HG03521 (cell line): ENCODE measurements around the gene NKX3-2.
"Not testable (repeated sequence)": the region's sequence is repeated elsewhere in the genome, so short reads cannot be mapped to it uniquely, and the experiment has no call there.

Experiments
- ATAC-seq: cut with Tn5 transposase; IDR thresholded peaks from one replicate; pipeline ENCODE4 v1.9.1; 2021; ENCODE audit warnings: mild to moderate bottlenecking, moderate library complexity; ENCODE audit not compliant: unreplicated experiment

Gene NKX3-2

DNA sequence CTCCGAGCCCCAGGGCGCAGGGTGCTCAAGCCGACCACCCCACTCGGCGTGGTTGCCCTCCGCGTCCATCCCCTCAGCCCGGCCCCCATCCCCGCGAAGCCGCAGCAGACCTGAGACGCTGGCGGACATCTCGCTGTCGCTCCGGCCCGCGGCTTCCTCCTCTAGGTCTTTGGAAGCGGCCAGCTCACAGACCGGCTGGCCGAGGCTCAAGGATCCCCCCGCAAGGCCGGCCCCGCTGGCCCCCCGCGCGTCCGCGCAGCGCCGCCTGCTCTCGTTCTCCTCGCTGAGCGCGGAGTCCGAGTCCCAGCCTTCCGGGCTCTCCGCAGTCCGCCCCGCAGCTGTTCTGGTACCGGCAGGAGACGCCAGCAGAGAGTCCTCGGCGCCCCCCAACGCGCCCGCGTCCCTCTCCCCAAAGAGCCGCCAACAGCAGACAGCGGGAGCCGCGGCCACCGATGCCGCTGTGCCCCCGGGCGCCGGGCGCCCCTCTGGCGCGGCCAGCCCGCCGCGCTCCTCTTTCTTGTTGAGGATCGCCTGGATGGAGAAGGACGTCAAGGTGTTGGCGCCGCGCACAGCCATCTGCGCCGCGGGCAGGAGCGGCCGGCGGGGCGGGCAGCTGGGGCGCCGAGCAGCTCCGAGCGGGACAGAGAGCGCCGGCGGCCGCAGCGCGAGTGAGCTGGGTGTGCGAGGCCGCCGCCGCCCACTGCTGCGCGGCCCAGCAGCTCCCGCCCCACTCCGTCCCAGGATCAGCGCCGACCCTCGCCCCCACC is at the start of gene NKX3-2:
Gene NKX3-2 (minus strand): TSS at position 670 of the 767 bp plus-strand sequence. CDS start 94 bp downstream, at position 576.
- no peak for ATAC-seq

DNA sequence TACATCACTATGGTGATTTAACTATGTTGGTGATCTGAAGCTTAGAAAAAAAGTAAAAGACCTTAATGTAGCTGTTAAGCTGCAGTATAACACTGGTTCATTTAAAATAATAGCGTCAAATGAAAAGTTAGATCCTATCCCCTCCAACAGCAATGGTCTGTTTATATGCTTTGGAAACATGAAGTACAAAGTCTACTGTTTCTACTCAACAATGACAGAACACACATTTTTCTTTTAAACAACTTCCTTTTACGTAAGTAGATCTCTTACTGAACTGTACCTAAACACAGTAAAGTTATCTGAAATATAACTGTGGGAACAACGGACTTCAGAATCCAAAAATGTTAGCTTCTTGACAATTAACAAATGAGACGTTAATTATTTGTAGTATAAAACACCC is 47.9 kb upstream of the NKX3-2 start:
- no peak for ATAC-seq

DNA sequence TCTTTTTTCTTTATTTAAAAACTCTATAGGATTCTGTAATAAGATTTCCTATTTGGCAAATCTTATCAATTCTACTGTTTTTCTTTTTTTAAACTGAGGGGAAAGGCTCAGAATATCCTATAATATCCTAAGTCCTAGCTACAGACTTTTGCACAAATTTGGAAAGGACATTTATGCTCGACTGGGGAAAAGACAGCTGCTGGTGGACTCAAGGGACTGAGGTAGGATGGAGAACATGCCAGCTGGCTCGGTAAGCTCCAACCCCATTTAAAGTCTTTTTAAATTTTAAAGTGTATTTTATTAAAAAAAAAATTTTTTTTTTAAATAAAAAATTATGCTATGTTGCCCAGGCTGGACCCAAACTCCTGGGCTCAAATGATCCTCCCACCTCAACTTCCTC is 46.5 kb upstream of the NKX3-2 start:
- ATAC-seq, result no peak

DNA sequence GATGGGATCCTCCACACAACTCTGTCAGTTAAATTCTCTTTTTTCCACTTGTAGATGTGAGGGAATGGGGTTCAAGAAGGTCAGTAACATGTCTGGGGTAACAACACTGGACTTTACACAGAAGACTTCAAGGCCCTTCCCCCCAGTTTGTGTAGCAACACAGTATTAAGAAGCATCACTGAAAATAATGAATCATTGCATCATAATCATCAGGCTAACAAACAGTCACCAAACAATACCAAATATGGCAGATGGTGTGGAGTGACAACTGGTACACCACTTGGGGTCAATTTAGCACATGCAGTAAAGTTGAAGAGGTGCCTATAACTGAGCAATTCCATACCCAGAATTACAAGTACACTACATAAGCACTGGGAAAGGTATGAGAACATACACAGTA is 44.6 kb upstream of the NKX3-2 start:
- no peak for ATAC-seq

DNA sequence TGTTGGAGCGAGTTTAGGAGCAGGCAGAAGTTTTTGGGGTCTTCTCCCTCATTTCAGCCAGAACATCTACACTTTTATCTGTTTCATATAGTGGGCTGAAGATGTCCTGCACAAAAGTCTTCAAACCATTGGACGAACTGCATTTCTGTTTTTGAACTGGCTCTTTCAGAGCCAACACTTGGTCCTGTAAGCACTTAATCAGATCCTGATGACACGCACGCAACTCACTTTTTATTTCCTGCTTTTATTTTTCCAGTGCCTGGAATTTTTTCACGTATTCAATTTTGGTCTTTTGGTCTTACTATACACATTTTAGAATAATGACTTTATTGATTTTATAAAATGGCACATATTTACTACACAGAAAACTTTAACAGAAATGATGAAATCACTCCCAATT is 40.2 kb upstream of the NKX3-2 start:
- no peak for ATAC-seq

DNA sequence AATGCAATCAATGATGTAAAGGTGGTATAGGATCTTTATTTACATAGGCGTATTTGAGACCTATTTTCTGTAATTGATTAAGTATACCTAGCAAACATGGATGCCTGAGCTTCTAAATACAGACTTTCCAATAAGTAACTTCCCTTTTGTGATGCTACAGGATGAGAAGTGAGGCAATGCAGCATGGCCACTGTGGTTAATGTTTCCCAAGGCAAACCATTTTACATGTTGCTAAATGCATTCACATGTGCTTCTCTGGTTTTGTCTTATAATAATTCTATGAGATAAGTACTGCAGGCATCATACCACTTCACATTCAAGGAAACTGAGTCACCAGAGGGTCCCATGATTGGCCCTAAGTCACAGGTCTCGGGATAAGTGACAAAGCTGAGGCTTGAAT is 35.7 kb upstream of the NKX3-2 start:
- no peak for ATAC-seq

DNA sequence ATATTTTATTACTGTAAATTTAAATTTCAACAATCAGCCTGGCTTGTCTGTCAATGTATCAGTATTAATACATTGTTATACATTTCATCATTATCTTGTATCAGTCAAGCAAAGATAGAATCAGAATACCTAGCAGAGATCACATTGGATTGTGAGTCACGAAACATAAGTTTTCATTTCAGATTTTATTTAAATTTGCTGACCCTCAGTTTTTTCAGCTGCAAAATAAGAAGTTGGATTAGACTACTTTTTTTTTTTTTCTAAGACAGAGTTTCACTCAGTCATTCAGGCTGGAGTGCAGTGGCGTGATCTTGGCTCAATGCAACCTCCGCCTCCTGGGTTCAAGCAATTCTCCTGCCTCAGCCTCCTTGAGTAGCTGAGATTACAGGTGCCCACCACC is 33.4 kb upstream of the NKX3-2 start:
- ATAC-seq, result no peak

DNA sequence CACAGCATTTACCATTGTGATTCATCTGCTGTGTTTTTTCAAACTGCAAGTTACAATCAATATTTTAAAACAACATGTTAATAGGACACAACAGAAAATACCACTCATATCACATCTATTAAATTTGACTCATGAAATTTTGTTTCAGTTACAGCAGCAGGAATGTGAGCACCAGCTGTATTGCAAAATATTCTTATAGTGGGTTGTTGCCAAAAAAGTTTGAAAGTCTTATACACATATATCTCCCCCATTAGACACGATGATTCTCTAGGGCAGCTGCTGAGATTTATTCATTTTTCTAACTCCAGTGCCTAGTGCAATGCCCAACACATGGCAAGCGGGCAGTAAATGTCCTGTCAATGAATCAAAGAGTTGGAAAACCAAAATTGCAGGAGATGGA is 26.6 kb upstream of the NKX3-2 start:
- no peak for ATAC-seq

DNA sequence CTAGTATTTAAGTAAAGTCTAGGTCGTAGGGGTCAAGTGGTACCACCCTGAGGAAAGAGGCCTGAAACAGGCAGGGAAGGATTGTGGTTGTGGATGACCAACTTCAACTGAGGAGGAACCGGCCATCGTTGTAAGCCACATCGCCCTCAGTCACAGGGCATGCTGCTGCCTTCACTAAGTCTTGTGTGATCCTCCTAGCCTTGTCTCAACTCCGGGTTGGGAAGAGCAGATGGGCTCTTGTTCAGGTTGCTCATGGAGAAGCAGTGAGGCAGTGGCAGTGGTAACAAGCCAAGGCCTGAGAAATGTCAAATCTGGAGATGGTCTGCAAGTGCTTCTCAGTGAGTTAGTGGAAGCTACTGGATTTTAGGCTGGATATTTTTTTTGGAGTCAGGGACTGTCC is 22.8 kb upstream of the NKX3-2 start:
- no peak for ATAC-seq

DNA sequence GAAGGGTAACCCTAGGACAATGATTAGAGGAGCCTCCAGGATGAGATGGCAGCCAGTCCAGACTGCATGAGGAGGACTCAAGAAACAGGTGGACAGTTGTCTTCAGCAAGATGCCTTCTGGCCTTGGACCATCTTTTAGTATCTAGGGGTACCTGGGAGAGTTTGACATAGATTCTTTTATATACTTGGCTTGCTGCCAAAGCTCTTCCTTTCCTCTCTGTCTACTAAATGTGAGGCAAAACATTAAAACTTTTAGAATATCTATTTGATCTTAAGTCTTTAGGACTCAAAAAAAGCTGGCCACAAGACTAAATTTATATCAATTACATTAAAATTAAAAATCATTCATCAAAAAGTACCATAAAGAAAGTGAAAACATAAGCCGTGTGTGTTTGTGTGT is 18.6 kb upstream of the NKX3-2 start:
- no peak for ATAC-seq

DNA sequence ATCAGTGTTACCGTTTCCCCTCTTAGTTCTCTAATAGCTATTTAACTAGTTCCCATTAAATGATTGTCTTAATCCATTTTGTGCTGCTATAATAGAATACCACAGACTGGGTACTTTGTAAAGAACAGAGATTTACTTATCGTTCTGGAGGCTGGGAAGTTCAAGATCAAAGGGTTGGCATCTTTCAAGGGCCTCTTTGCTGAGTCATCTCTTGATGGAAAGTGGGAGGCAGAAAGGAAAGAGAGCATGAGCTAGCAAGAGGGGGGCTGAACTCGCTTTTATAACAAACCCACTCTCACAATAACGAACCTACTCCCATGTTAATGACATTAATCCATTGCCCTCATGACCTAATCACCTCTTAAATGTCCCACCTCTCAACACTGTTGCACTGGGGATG is 17.4 kb upstream of the NKX3-2 start:
- ATAC-seq, result no peak

DNA sequence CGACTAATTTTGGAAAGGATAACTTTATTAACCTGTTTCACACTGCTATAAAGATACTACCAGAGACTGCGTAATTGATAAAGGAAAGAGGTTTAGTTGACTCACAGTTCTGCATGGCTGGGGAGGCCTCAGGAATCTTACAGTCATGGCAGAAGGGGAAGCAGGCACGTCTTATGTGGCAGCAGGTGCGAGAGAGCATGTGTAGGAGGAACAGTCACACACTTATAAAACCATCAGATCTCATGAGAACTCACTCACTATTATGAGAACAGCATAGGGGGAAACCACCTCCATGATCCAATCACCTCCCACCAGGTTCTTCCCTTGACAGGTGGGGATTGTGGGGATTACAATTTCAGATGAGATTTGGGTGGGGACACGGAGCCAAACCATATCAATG is 15.8 kb upstream of the NKX3-2 start:
- ATAC-seq, result not testable (repeated sequence)

DNA sequence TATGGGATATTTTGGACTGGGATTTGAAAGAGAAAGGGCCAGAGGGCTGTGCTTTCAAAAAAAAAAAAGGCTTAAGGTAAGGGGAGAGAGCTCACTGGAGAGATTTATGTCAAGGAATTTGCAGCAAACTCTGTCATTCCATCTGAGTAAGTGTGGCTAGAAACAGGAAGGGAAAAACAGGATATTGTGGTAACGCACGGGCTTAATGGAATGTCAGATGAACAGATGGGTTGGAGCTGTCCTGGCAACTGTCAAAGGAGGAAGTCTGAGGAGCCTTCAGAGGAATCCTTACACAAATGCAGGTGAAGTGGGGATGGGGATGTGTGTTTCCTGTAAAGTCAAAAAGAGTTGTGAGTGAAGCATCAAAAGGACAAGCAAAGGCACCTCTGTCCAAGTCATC is 15.1 kb upstream of the NKX3-2 start:
- no peak for ATAC-seq

DNA sequence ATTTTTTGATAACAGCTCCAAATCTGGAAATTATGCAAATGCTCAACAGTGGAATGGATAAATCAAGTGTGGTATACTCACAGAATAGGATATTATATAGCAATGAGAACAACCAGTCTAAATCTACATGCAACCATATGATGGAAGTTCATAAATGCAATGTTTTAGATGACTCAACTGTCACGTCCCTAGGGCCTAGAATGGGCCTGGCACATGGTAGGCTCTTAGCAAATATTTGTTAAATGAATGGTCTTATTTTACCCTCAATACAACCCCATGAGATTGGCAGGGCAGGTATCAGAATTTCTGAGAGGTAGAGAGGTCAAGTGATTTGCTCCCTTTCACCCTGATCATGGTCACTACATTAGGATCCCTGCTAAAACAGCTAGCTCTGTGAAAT is 14.6 kb upstream of the NKX3-2 start:
- ATAC-seq, result no peak

DNA sequence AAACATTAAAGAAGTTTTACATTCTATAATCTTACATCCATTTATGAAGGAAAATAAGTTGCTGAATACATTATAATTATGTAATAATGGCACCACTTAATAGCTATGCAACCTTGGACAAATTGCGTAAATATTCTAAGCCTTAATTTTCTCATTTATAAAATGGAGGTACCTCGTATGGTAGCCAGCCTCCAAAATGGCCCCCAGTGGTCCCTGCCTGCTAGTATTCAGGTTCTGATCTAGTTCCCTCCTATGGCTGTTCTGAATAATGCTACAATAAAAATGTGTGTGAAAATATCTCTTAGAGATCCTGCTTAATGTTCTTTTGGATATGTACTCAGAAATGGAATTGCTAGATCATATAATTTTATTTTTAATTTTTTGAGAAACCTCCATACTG is 11.0 kb upstream of the NKX3-2 start:
- no peak for ATAC-seq

DNA sequence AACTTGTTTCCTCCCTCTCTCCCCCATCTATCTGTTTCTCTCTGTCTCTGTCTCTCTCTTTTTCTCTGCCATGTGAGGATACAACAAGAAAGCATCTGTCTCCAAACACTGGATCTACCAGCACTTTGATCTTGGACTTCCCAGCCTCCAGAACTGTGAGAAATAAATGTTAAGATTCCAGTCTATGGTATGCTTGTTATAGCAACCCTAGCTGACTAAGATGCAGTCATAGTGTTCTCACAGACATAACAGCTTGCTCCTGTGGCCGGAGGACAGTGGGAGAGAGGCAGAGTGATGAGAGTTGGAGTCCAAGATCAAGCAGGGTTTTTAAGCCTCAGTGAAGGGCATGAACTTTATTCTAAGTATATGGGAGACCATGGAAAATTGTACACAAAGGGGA is 8.8 kb upstream of the NKX3-2 start:
- no peak for ATAC-seq

DNA sequence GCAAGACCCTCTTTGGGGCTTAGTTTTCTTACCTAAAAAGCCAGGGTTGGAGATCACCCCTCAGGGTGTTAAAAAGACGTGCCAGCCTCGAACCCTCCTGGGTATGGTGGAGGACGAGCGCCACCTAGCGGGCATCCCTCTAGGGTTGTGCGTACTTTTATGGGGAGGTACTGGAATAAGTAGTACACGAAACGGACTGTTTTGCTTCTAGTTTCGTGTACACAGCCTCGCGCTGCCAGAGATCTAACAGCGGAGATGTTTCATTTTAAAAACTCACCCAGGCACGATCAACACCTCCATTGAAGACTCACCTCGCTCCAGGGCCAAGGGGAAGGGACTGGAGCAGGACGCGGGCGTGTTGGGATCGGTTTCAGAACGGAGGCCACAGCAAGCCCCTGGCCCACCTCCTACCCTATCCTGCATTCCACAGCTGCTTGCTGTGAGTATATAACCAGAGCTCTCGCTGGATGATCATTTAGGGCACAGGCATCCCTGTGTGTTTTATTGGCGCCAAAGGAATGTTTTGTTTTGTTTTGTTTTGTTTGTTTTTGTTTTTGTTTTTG is 4.8 kb upstream of the NKX3-2 start:
- peak; percentile 65 for ATAC-seq

DNA sequence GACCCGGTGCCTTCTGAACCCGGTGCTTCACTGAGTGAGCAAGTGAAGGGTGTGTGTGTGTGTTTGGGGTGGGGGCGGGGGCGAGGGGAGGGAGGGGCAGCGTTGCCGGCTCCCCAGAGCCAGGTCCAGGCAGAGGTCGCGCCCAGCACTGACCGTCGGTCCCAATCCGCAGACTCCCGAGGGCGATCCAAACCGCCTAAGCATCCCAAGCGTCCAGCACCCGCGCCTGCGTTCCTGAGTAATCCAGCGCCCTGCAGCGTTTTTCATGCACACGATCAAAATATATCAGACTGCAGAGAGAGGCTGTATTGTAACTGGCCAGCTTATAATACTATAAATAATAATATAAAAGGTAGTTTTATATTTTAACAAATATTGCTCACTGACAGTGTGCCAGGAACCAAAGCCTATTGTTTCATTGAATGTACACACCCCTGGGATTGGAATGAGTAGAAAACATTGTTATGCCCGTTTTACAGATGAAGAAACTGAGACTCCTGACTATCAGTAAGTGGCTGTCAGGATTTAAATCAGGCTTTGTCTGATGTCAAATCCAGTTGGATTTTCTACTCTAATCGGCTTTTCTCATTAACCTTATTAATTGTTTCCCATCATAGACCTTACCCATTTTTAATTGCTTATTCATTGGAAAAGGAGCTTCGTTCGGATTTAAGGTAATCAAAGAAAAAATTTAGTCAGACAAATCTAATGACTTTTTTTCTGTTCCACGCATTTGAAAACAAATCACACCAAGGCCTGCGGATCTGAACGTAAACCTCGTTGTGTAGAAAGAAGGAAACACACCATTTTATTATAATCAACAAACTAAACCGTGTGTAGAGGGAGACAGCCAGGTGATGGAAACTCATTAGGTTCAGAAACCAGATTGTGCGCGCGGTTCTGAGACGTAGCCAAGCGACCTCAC is 4.0 kb upstream of the NKX3-2 start:
- no peak for ATAC-seq

DNA sequence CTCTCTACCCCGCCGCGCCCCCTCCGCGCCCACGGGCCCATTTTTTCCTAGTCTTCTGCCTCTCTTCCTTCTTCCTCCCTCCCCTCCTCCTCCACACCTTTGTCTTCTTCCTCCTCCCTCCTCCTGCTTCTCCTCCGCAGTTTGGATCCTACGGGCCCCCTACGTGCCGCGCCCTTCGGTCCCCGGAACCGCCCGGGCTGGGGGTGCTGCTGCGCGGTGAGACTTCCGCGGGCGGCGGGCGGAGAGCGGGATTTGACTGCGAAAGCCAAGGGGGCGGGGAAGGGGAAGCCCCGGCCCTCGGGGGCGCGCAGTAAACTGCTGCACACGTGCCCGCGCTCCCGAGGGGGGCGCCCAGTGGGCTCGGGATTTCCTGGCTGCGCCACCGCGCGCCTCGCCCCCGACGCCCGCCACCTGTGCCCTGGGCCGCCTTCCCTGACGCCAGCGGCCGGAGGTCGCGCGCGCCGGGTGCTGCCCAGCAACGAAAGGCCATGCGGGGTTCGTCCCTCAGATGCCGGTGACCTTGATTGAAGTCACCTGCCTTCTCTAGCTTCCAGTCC is 3.3 kb upstream of the NKX3-2 start:
- ATAC-seq, result no peak

DNA sequence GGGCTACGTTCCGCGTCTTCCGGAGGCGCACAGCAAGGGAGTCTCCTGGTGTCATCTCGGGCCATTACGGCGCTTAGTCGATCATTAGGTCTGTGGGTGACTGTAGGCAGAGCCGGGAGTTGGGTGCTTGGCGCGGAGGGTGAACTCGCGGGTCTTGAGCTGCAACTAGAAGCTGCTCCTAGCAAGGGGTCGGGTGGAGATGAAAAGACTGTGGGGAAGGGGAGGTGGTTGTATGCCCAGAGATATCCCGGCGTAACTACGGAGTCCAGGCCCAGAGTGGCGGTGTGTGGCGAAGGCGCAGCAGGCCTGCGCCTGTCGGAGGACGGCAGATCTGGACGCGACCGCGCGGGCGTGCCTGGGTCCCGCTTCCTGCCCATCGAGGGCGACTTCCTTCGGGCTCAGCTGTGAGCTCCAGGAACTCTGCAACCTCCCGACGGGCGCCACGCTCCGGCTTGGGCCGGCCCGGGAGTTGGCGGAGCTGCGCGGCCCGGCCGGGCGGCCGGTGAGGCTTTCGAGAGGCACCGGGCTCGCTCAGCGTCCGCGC is 2.7 kb upstream of the NKX3-2 start:
- no peak for ATAC-seq
